ENCODE data around the gene HOXA5.

DNA sequence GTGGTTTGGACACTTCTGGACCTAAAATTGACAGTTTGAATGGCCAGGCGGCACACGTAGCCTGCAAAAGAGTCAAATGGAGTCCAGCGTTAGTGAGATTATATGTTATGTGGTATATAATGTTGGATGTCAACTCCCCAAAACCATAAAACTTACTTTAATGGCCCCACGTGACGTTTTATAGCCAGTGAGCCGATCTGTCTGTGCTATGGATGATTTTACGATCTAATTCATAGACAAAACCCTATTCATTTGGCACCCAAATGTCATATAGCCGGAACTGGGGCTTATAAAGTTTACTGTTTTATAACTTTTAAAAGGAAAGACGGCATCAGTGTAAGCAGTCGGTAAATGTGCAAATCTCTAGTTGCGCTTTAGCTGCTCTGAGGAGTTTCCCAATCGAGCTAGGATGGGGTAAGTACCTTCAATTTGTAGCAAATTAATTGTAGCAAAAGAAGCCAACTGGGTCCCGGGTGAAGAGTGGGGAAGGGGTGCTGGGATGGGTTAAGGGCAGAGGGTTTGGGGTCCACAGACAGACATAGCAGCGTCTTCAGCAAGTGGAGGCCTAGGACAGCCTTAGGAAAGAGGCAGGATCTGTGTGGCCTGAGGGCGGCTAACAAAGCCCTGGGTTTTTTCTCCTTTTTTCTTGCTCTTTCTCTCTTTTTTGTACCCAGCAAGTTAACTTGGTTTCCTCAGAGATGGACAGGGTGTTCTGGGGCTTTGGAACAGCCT is 3.2 kb downstream of the HOXA5 start:
- no peak for TF ChIP-seq POLR2A (IDR thresholded peaks at IDR 0.05; ENCODE audit: low read length)
- no peak for TF ChIP-seq GATA1 (IDR thresholded peaks at IDR 0.05; ENCODE audit: low read depth, low read length)

Measured in erythroblast (primary cell).